GM19025 (cell line): ENCODE results near the gene RBM23.

Experiments
- ATAC-seq: cut with Tn5 transposase; IDR thresholded peaks from one replicate; pipeline ENCODE4 v1.9.1; 2021; ENCODE audit warnings: mild to moderate bottlenecking, low read depth, moderate library complexity; ENCODE audit not compliant: unreplicated experiment

RBM23 gene

DNA sequence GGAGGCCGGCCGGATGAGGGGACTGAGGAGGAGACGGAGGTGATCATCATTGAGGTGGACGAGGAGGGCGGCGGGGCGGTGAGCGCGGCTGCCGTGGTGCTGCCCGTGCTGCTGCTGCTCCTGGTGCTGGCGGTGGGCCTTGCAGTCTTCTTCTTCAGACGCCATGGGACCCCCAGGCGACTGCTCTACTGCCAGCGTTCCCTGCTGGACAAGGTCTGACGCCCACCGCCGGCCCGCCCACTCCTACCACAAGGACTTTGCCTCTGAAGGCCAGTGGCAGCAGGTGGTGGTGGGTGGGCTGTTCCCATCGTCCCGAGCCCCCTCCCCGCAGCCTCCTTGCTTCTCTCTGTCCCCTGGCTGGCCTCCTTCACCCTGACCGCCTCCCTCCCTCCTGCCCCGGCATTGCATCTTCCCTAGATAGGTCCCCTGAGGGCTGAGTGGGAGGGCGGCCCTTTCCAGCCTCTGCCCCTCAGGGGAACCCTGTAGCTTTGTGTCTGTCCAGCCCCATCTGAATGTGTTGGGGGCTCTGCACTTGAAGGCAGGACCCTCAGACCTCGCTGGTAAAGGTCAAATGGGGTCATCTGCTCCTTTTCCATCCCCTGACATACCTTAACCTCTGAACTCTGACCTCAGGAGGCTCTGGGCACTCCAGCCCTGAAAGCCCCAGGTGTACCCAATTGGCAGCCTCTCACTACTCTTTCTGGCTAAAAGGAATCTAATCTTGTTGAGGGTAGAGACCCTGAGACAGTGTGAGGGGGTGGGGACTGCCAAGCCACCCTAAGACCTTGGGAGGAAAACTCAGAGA lies 72.9 kb downstream of the RBM23 start:
- ATAC-seq: no peak

DNA sequence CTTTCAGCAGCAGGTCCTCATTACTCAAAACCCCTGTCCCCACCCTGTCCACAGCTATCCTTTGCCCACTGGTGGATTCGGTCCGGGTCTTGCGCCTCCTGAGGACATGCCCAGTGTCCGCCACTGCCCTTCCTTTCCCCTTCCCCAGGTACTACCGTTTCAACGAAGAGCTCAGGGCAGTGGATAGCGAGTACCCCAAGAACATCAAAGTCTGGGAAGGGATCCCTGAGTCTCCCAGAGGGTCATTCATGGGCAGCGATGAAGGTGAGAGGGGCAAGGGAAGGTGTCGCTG lies 73.9 kb downstream of the RBM23 start:
- no peak for ATAC-seq

DNA sequence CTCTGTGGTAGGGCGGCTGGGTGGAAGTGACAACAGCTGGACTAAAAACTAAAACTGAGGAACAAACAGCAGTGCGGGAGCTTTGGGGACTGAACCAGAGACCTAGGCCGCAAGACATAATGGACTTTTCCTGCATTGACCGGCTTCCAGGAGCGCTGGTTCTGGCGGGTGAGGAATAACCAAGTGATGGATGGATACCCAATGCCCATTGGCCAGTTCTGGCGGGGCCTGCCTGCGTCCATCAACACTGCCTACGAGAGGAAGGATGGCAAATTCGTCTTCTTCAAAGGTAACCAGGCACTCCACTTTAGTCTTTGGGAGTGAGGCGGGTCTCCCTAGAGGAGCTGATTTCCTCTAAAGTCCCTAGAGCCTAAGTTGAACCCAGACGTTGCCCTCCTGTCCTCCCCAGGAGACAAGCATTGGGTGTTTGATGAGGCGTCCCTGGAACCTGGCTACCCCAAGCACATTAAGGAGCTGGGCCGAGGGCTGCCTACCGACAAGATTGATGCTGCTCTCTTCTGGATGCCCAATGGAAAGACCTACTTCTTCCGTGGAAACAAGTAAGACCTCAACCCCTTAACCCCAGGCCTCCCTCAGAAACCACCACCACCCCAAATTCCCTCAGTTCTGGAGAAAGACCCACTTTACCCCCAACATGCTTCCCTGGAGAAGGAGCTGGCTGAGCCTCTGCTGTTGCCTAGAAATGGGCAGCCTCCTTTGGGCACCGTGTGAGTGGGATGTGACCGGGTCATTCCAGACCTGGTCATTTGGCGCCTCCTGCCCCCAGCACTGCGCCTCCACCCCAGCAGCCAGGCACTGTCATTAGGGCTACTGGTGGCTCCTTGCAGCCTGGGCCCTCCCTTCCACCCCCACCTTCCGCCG lies 74.5 kb downstream of the RBM23 start:
- ATAC-seq: no peak
